Tracheal epithelial cell (primary cell): ENCODE data around the gene NEURL1B. TPM values are rescaled to one million over a fixed set of nuclear protein-coding genes. Genes with fewer than 3 reads are reported as not detected.

ENCODE experiments used
- total RNA-seq: library from RNA; depleted of rRNA; stranded (reverse); fragments of >200 nt; gene quantifications from 2 replicates; pipeline ENCODE4 v1.2.1, GENCODE V29; 2014

The NEURL1B gene, protein sequence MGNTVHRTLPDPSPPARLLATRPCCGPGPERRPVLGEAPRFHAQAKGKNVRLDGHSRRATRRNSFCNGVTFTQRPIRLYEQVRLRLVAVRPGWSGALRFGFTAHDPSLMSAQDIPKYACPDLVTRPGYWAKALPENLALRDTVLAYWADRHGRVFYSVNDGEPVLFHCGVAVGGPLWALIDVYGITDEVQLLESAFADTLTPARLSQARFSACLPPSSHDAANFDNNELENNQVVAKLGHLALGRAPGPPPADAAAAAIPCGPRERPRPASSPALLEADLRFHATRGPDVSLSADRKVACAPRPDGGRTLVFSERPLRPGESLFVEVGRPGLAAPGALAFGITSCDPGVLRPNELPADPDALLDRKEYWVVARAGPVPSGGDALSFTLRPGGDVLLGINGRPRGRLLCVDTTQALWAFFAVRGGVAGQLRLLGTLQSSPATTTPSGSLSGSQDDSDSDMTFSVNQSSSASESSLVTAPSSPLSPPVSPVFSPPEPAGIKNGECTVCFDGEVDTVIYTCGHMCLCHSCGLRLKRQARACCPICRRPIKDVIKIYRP
- 6.2 and 20.2 TPM in 2 replicates for total RNA-seq

GRCh38 chr5:172640822-172641358, at the start of gene NEURL1B:
TSS of gene NEURL1B (plus strand) at chr5:172641263. CDS start at chr5:172641407, 144 bp downstream.

Other genes starting within 250 kb of the NEURL1B start
- 14.3 and 21.7 TPM in 2 replicates for gene SH3PXD2B, start 186.7 kb upstream of the NEURL1B start, total RNA-seq
- 98.3 and 157 TPM in 2 replicates for gene DUSP1, start 129.9 kb downstream of the NEURL1B start, total RNA-seq
- gene ERGIC1, start 193.0 kb downstream of the NEURL1B start, total RNA-seq, result 95.2 and 114 TPM in 2 replicates